A673 (cell line): Measurements from ENCODE around the gene ATP8B4. TPM values are rescaled to one million over a fixed set of nuclear protein-coding genes. Genes with fewer than 3 reads are reported as not detected.

Source experiments
- Bru-seq: library from RNA; stranded (reverse); fragments of 400-500 nt; gene quantifications from one replicate; lab custom pipeline; 2021; lab: Mats Ljungman, UMichigan
- BruChase-seq, 2 experiments: library from RNA; stranded (reverse); fragments of 400-500 nt; gene quantifications; one replicate each; lab custom pipeline; 2021; lab: Mats Ljungman, UMichigan
- BruUV-seq: library from RNA; stranded (reverse); fragments of 400-500 nt; replicated peaks from 2 replicates; lab custom pipeline; 2021; lab: Mats Ljungman, UMichigan
- CTCF ChIA-PET: fragments of 300-600 bp; sonication (Branson Sonifier 250); formaldehyde crosslinking; loops from one replicate; lab custom pipeline; 2022; ENCODE audit warnings: antibody characterized with exemption; lab: Charles Lee
- POLR2A ChIA-PET: fragments of 300-600 bp; sonication (Branson Sonifier 250); formaldehyde crosslinking; loops from one replicate; lab custom pipeline; 2022; ENCODE audit warnings: antibody characterized with exemption; ENCODE audit not compliant: low non-redundant PET; lab: Charles Lee
- DNase-seq: peaks from one replicate; pipeline ENCODE4 v3.0.0-alpha.2; 2015; ENCODE audit warnings: low spot score
- H3K27ac ChIP-seq: fragments of 200-600 bp; sonication (generic); 2 replicates; pipeline ENCODE4 v1.5.1; 2016; ENCODE audit warnings: mixed run types, low read depth, mild to moderate bottlenecking, mixed read lengths, antibody characterized with exemption, low read length; ENCODE audit not compliant: poor library complexity, severe bottlenecking
- H3K27me3 ChIP-seq: fragments of 200-600 bp; sonication (generic); replicated peaks from 2 replicates; pipeline ENCODE4 v1.6.1; 2017; ENCODE audit warnings: mixed run types, low read depth, mild to moderate bottlenecking, mixed read lengths, antibody characterized with exemption, low read length; ENCODE audit not compliant: insufficient read depth, poor library complexity
- H3K36me3 ChIP-seq: fragments of 200-600 bp; sonication (generic); 2 replicates; pipeline ENCODE4 v1.6.1; 2016; ENCODE audit warnings: mixed run types, mild to moderate bottlenecking, mixed read lengths, antibody characterized with exemption, low read length; ENCODE audit not compliant: insufficient read depth, poor library complexity, severe bottlenecking
- H3K4me1 ChIP-seq: fragments of 200-600 bp; sonication (generic); 2 replicates; pipeline ENCODE4 v1.6.1; 2017; ENCODE audit warnings: mixed run types, mild to moderate bottlenecking, mixed read lengths, antibody characterized with exemption, low read length; ENCODE audit not compliant: insufficient read depth, poor library complexity, severe bottlenecking
- H3K4me3 ChIP-seq: fragments of 200-600 bp; sonication (generic); 2 replicates; pipeline ENCODE4 v1.5.1; 2016; ENCODE audit warnings: low read depth, mixed run types, mild to moderate bottlenecking, mixed read lengths, low read length; ENCODE audit not compliant: poor library complexity, severe bottlenecking
- H3K9me3 ChIP-seq: fragments of 200-600 bp; sonication (generic); 2 replicates; pipeline ENCODE4 v1.6.1; 2016; ENCODE audit warnings: mixed run types, low read depth, mild to moderate bottlenecking, mixed read lengths, antibody characterized with exemption, low read length; ENCODE audit not compliant: poor library complexity, severe bottlenecking
- EZH2 ChIP-seq: fragments of 200-600 bp; sonication (generic); IDR thresholded peaks from 2 replicates; pipeline ENCODE4 v1.6.1; 2017; ENCODE audit warnings: borderline replicate concordance, low read depth, mild to moderate bottlenecking, mixed read lengths, antibody characterized with exemption, low read length; ENCODE audit not compliant: poor library complexity, severe bottlenecking
- intact Hi-C: fragments of 100-400 bp; cut with micrococcal nuclease; formaldehyde crosslinking; loops from one replicate; pipeline ENCODE4 v1.10.0; 2022; ENCODE audit not compliant: unreplicated experiment
- long read RNA-seq: library from polyadenylated mRNA; stranded (forward); transcript quantifications from one replicate; pipeline ENCODE4 v2.0.0, GENCODE V29; 2022
- total RNA-seq: library from RNA; stranded (reverse); gene quantifications from 2 replicates; pipeline ENCODE4 v1.2.3, GENCODE V29; 2021
- TF ChIP-seq, protein P1 (sequence below): fragments of 300-800, 200-600 bp; sonication (generic); conservative IDR thresholded peaks from 2 replicates; pipeline ENCODE4 v1.5.1; 2017; ENCODE audit warnings: low read depth, mild to moderate bottlenecking, antibody characterized with exemption, low read length, moderate library complexity, mixed read lengths

ATP8B4 gene, protein sequence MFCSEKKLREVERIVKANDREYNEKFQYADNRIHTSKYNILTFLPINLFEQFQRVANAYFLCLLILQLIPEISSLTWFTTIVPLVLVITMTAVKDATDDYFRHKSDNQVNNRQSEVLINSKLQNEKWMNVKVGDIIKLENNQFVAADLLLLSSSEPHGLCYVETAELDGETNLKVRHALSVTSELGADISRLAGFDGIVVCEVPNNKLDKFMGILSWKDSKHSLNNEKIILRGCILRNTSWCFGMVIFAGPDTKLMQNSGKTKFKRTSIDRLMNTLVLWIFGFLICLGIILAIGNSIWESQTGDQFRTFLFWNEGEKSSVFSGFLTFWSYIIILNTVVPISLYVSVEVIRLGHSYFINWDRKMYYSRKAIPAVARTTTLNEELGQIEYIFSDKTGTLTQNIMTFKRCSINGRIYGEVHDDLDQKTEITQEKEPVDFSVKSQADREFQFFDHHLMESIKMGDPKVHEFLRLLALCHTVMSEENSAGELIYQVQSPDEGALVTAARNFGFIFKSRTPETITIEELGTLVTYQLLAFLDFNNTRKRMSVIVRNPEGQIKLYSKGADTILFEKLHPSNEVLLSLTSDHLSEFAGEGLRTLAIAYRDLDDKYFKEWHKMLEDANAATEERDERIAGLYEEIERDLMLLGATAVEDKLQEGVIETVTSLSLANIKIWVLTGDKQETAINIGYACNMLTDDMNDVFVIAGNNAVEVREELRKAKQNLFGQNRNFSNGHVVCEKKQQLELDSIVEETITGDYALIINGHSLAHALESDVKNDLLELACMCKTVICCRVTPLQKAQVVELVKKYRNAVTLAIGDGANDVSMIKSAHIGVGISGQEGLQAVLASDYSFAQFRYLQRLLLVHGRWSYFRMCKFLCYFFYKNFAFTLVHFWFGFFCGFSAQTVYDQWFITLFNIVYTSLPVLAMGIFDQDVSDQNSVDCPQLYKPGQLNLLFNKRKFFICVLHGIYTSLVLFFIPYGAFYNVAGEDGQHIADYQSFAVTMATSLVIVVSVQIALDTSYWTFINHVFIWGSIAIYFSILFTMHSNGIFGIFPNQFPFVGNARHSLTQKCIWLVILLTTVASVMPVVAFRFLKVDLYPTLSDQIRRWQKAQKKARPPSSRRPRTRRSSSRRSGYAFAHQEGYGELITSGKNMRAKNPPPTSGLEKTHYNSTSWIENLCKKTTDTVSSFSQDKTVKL
- 0.30 and 0.66 TPM in 2 replicates for total RNA-seq
- Bru-seq, nascent RNA = percentile 9 among the genes with signal in this experiment
- BruChase-seq, experiment 1, labeled RNA remaining after a 2-hour chase = percentile 7 among the genes with signal in this experiment
- BruChase-seq, experiment 2, labeled RNA remaining after a 6-hour chase = percentile 4 among the genes with signal in this experiment
- long read RNA-seq = 0 reads

DNA sequence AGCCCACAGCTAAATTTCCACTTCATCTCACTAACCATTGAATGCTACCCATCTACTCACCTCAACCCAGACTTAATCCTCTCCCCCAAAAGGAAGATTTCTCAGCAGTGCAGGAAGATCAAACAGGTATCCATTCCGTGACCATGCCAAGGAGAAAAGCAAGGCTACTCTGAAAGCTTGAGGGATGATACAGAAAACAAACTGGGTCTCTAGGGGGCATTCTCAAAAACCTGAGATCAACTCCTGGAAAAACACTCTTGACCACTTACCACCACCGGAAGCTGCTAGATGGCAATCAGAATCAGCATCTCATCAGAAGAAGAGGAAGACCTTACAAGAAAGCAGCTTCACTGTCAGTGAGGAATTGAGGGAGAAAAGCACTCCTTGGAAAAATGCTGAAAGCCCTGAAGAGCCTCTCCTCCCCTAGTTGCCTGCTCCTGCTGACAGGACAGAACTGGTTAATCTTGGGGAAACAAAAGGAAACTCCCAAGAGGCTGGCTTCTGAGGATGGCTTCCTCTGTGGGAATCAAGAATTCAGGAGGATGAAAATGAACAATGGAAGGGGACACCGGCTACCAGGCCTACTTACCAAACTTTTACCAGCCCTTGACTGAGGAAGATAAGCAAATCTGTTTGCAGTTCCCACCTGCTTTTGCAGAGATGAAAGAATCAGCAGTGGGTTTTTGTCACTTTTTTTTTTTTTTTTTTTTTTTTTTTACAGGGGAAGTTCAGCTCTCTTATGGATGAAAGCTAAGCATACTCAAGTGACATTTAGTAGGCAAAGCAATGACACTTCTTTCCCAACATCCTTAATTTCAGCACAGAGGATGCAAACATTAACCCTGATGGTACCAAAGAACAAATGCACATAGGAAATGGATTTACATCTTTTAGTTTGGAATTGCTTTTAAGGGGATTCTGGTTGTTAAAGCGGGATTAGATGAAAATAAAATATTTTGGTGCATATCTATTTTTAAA lies at the start of gene ATP8B4:
ATP8B4 (minus strand) TSS at position 171 of the 978 bp plus-strand sequence. CDS start 12,267 bp downstream, outside the sequence.
- ChIA-PET CTCF (no interaction called here), POLR2A (interaction anchor here (0.5 kb wide), 1 partner anchor 306 kb away, joined by 8 read pairs; no protein-coding TSS in a partner anchor)
- Histone ChIP-seq H3K36me3 (no peaks in the 10 kb centered on the region), H3K4me3 (no peak within 1 kb of the TSS), H3K9me3 (no peaks in the 10 kb centered on the region), H3K4me1 (no peaks in the 10 kb centered on the region), H3K27me3 (no peaks in the 10 kb centered on the region), H3K27ac (no peak within 1 kb of the TSS)
- DNase-seq = peak; percentile 9
- no peak for TF ChIP-seq EZH2
- TF ChIP-seq, protein P1, sequence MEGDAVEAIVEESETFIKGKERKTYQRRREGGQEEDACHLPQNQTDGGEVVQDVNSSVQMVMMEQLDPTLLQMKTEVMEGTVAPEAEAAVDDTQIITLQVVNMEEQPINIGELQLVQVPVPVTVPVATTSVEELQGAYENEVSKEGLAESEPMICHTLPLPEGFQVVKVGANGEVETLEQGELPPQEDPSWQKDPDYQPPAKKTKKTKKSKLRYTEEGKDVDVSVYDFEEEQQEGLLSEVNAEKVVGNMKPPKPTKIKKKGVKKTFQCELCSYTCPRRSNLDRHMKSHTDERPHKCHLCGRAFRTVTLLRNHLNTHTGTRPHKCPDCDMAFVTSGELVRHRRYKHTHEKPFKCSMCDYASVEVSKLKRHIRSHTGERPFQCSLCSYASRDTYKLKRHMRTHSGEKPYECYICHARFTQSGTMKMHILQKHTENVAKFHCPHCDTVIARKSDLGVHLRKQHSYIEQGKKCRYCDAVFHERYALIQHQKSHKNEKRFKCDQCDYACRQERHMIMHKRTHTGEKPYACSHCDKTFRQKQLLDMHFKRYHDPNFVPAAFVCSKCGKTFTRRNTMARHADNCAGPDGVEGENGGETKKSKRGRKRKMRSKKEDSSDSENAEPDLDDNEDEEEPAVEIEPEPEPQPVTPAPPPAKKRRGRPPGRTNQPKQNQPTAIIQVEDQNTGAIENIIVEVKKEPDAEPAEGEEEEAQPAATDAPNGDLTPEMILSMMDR = no peak
- intact Hi-C loops = no loop called here
- no TSS peak for BruUV-seq

- CTCF ChIA-PET = no interaction called here
- DNase-seq = no peak
- Histone ChIP-seq H3K4me3 (no peak overlapping the region), H3K27me3 (no peaks in the 10 kb centered on the region), H3K27ac (no peak overlapping the region), H3K4me1 (peaks cover 7% of the 10 kb centered on the region), H3K9me3 (no peaks in the 10 kb centered on the region), H3K36me3 (no peaks in the 10 kb centered on the region)
- POLR2A ChIA-PET = no interaction called here
- no TSS peak for BruUV-seq
- no peak for TF ChIP-seq EZH2
- TF ChIP-seq, protein P1 = no peak
- intact Hi-C loops = no loop called here
These were observed 49.3 kb upstream of the ATP8B4 start for GRCh38 chr15:50168379-50168778.
